Esophagus squamous epithelium (tissue), 4 donors: Measurements from ENCODE around the gene GPR183.

Experiments
- POLR2A ChIP-seq, 4 donors: fragments of 450-650 bp; IDR thresholded peaks; one replicate each; pipeline ENCODE4 v1.6.1; 2017; ENCODE audit warnings: antibody characterized with exemption in 4 of 4, mild to moderate bottlenecking in 4 of 4, moderate library complexity in 3 of 4
- TF ChIP-seq, protein P1 (sequence below), 6 experiments: fragments of 450-650 bp in 4 of 6; fragments of 200-600 bp in 2 of 6; sonication (generic) in 2 of 6; IDR thresholded peaks; one replicate each; pipeline ENCODE4 v1.5.1; 2016 to 2019; ENCODE audit warnings: antibody characterized with exemption in 6 of 6, mild to moderate bottlenecking in 4 of 6, moderate library complexity in 4 of 6

- TF ChIP-seq, protein P1, sequence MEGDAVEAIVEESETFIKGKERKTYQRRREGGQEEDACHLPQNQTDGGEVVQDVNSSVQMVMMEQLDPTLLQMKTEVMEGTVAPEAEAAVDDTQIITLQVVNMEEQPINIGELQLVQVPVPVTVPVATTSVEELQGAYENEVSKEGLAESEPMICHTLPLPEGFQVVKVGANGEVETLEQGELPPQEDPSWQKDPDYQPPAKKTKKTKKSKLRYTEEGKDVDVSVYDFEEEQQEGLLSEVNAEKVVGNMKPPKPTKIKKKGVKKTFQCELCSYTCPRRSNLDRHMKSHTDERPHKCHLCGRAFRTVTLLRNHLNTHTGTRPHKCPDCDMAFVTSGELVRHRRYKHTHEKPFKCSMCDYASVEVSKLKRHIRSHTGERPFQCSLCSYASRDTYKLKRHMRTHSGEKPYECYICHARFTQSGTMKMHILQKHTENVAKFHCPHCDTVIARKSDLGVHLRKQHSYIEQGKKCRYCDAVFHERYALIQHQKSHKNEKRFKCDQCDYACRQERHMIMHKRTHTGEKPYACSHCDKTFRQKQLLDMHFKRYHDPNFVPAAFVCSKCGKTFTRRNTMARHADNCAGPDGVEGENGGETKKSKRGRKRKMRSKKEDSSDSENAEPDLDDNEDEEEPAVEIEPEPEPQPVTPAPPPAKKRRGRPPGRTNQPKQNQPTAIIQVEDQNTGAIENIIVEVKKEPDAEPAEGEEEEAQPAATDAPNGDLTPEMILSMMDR (IDR thresholded peaks at IDR 0.05) = no peak
- no peak for TF ChIP-seq POLR2A (IDR thresholded peaks at IDR 0.05)
Measured at GRCh38 chr13:99246100-99246499, 61.1 kb downstream of the GPR183 start.
